Right lobe of liver (tissue), 4 donors: ENCODE measurements around the gene CEP112.

Source experiments
- POLR2A ChIP-seq: fragments of 450-650 bp; IDR thresholded peaks from one replicate; pipeline ENCODE4 v1.6.1; 2017; ENCODE audit warnings: antibody characterized with exemption, mild to moderate bottlenecking
- TF ChIP-seq, protein P1 (sequence below), 4 donors: fragments of 200-600 bp in 3 of 4; fragments of 450-650 bp in 1 of 4; IDR thresholded peaks; one replicate each; pipeline versions ENCODE4 v1.5.1 to v1.8.0; 2016 to 2022; ENCODE audit warnings: antibody characterized with exemption in 4 of 4, mild to moderate bottlenecking in 2 of 4
- donor health status: DM: no; HTN: no; CAD: no.
- donor health status: DM: no; HTN: no; CAD: no.
- donor health status: DM: no; HTN: yes; CAD: no.

DNA sequence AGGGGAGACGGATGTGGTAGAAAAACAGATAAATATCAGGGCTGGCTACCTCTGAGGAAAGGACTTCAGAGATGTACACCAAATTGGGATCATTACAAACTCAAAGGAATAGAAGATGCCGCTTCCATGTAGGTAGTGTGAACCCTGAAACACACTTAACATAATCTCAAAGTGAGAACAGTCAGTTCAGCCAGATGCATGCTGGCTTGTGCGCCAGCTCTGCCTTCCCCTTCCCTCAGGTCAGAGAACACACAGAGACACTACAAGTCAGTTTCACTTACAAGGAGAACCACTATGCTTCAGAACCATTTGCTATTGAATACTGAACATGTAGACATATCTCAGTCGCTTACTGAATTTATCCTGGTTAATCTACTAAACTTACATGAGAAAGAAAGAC, 454.5 kb downstream of the CEP112 start:
- TF ChIP-seq POLR2A, result no peak
- TF ChIP-seq, protein P1, sequence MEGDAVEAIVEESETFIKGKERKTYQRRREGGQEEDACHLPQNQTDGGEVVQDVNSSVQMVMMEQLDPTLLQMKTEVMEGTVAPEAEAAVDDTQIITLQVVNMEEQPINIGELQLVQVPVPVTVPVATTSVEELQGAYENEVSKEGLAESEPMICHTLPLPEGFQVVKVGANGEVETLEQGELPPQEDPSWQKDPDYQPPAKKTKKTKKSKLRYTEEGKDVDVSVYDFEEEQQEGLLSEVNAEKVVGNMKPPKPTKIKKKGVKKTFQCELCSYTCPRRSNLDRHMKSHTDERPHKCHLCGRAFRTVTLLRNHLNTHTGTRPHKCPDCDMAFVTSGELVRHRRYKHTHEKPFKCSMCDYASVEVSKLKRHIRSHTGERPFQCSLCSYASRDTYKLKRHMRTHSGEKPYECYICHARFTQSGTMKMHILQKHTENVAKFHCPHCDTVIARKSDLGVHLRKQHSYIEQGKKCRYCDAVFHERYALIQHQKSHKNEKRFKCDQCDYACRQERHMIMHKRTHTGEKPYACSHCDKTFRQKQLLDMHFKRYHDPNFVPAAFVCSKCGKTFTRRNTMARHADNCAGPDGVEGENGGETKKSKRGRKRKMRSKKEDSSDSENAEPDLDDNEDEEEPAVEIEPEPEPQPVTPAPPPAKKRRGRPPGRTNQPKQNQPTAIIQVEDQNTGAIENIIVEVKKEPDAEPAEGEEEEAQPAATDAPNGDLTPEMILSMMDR (IDR thresholded peaks at IDR 0.05), result no peak
